Natural killer cell treated with Interleukin-12 subunit alpha and Interleukin-12 subunit beta and Interleukin-15 and Interleukin-18, amount 100 ng/mL, for 72 hours (primary cell): ENCODE results near the gene SH3GLB1. TPM values are rescaled to one million over a fixed set of nuclear protein-coding genes. Genes with fewer than 3 reads are reported as not detected.

Source experiments
- ATAC-seq, 2 donors: fragments of 150-1000 bp; cut with Tn5 transposase in 1 of 2; sonication (Bioruptor Pico), chemical (Tn5 transposase) in 1 of 2; 2 replicates each; pipeline ENCODE4 v1.10.0; 2021
- DNase-seq: peaks from one replicate; pipeline ENCODE4 v3.0.0; 2022; ENCODE audit warnings: low spot score
- H3K27ac Mint-ChIP-seq, 2 donors: 1 replicate in 1 of 2; 2 replicates in 1 of 2; pipeline ENCODE4 v1.8.0; 2022; ENCODE audit warnings: mixed read lengths in 2 of 2, mild to moderate bottlenecking in 1 of 2, moderate library complexity in 1 of 2
- H3K27me3 Mint-ChIP-seq, 2 donors: 1 replicate in 1 of 2; 2 replicates in 1 of 2; pipeline ENCODE4 v1.8.0; 2022; ENCODE audit warnings: mixed read lengths in 2 of 2
- H3K36me3 Mint-ChIP-seq: one replicate; pipeline ENCODE4 v1.8.0; 2022; ENCODE audit warnings: mixed read lengths
- H3K4me1 Mint-ChIP-seq, 2 donors: 1 replicate in 1 of 2; 2 replicates in 1 of 2; pipeline ENCODE4 v1.8.0; 2022; ENCODE audit warnings: low read depth in 2 of 2, mixed read lengths in 2 of 2, mild to moderate bottlenecking in 1 of 2
- H3K4me3 Mint-ChIP-seq: one replicate; pipeline ENCODE4 v1.8.0; 2022; ENCODE audit warnings: mixed read lengths
- H3K9me3 Mint-ChIP-seq: 2 replicates; pipeline ENCODE4 v1.8.0; 2022; ENCODE audit warnings: mixed read lengths
- total RNA-seq, 2 donors: library from RNA; stranded (reverse); gene quantifications; one replicate each; pipeline ENCODE4 v1.2.3, GENCODE V29; 2022

The SH3GLB1 gene
- total RNA-seq, 2 donors from 2014 or later: 59.3 to 107 TPM

DNA sequence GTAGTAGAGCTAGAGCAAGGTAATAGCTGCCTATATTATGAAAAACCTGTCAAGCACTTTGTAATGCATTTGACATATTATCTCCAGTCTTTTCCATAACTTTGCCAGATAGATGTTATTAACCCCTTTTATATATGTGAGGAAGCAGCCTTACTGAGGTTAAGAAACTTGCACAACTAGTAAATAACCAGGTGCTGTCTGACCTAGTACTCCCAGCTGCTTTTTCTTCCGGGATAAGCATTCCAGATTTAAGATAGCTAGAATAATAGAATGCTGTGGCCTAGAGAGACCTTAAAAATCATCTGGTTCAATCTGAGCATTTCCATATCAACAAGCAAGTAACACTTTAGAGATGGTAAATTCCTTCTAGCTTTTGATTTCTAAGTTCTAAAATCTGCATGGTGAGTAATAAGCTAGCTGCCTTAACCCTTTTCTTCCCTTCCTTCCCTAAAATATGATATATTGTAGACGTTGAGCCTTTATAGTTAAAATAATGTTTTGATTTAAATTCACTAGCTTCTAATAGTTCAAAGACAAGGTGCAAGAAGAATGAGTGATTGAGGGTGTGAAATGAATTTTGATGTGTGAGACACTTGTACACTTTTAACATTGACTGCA lies 1.8 kb downstream of the SH3GLB1 start:
- peaks cover 42 to 51% of the 10 kb centered on the region in 2 donors for H3K4me1 Mint-ChIP-seq
- no peaks in the 10 kb centered on the region for H3K27me3 Mint-ChIP-seq

DNA sequence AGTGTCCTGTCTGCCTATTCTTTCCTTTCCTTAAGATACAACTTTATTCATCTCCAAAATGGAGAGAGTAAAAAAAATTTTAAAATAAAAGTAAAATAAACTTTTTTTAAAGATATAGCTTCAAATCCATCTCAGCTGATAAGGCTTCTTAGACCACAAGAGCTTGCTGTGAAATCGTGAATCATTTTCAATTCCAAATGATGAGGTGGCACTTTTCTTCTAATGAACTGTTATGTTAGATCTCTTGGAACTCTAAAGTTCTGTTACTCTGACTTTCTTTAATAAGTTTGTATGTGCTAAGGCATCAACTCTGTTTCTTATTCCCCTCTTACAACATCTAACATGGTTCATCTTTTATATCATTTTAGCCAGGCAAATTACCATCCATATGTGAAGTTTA lies 4.5 kb downstream of the SH3GLB1 start:
- Mint-ChIP-seq H3K4me1 (peaks cover 35 to 36% of the 10 kb centered on the region in 2 donors), H3K4me3 (peak overlapping the region; percentile 11)
- no peak for ATAC-seq

More for the DNA sequence above, 1.8 kb downstream of the SH3GLB1 start:
- Mint-ChIP-seq H3K9me3 (no peaks in the 10 kb centered on the region), H3K36me3 (peaks cover 5% of the 10 kb centered on the region), H3K27ac (peak overlapping the region; percentile 97 to 98), H3K4me3 (peak overlapping the region; percentile 96)
- ATAC-seq (no peak), DNase-seq (no peak)

DNA sequence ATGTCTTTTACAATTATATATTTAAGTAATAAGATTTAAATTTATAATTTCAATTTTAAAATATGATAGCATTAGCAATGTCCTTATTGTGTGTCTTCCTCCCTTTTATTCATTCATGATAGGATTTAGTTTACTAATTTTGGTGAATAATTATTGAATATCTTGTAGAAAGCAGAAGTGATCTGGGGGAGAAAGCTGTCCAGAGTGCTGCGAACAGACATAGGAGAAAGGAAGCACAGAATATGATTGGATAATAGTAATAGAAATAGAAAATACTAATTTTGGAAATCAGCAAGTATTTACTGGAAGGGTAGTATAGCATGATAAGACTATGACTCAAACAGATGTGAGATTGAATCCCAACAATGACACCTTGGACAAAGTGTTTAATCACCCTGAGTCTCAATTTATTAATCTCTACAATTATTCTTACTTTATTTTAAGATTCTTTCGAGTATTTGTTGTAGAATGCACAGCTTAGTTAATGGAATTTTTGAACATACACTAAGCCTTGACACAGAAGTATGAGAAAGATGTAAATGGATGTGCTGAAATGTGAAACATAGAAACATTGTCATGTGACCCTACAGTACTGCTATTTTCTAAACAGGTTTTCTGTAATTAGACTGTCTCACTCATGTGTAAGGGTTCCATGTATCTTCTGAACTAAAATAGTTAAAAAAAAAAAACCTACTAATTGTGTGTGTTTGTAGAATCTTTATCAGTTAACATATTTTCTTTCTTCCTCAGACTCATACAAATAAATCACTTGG lies 7.9 kb downstream of the SH3GLB1 start:
- H3K4me3 Mint-ChIP-seq: no peak overlapping the region
- no peaks in the 10 kb centered on the region for H3K27me3 Mint-ChIP-seq
- DNase-seq: no peak
- no peaks in the 10 kb centered on the region for H3K9me3 Mint-ChIP-seq
- no peak overlapping the region for H3K27ac Mint-ChIP-seq
- H3K4me1 Mint-ChIP-seq: peaks cover 30 to 33% of the 10 kb centered on the region in 2 donors
- H3K36me3 Mint-ChIP-seq: peaks cover 2% of the 10 kb centered on the region
- ATAC-seq: no peak

More for the DNA sequence above, 4.5 kb downstream of the SH3GLB1 start:
- Mint-ChIP-seq H3K27me3 (no peaks in the 10 kb centered on the region), H3K27ac (peak overlapping the region; percentile 1 to 83), H3K9me3 (no peaks in the 10 kb centered on the region), H3K36me3 (peaks cover 5% of the 10 kb centered on the region)
- DNase-seq: no peak

DNA sequence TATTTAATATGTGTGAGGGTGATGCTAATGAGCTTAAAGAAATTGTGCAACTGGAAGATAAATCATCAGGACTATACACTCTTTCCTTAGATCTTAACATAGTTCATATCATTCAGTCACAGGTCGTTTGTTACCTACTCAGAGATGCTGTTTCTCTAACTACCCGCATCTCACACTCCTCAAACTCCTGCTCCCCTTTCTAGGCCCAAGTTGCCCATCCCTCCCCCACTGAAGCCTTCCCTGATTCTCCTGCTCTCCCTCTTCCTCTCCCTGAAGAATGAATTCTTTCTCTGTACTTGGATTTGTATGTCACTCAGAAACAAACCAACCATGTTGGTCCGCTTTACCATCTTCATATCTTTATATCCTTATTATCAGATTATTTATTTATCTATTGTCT lies 9.1 kb downstream of the SH3GLB1 start:
- Mint-ChIP-seq H3K4me3 (no peak overlapping the region), H3K27me3 (no peaks in the 10 kb centered on the region), H3K36me3 (no peaks in the 10 kb centered on the region), H3K27ac (peak overlapping the region in 1 of 2 donors; percentile 24), H3K4me1 (peaks cover 28 to 29% of the 10 kb centered on the region in 2 donors), H3K9me3 (no peaks in the 10 kb centered on the region)
- no peak for ATAC-seq
- no peak for DNase-seq

DNA sequence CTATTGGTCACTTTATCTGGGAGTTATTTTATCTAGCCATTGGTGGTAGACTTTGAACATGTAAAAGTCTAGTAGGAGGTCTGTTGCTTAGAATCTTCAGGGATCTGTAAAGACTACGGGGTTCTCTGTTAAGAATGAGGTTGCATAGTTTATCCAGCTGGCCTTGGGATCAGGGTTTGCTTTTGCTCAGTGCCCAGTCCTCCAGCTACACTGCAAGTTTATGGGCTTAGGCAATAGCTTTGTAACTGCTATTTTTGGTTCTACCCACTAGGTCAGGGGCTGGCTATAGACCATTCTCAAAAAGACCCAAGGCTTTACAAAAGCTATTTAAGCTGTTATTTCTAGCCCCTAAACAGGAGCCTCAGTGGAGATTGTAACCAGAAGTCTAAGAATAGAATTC lies 9.8 kb downstream of the SH3GLB1 start:
- H3K4me1 Mint-ChIP-seq: peaks cover 24 to 31% of the 10 kb centered on the region in 2 donors
- no peak for ATAC-seq
- no peaks in the 10 kb centered on the region for H3K36me3 Mint-ChIP-seq
- H3K27ac Mint-ChIP-seq: peak overlapping the region in 1 of 2 donors; percentile 24
- H3K4me3 Mint-ChIP-seq: no peak overlapping the region
- no peaks in the 10 kb centered on the region for H3K9me3 Mint-ChIP-seq
- H3K27me3 Mint-ChIP-seq: no peaks in the 10 kb centered on the region
- DNase-seq: no peak

DNA sequence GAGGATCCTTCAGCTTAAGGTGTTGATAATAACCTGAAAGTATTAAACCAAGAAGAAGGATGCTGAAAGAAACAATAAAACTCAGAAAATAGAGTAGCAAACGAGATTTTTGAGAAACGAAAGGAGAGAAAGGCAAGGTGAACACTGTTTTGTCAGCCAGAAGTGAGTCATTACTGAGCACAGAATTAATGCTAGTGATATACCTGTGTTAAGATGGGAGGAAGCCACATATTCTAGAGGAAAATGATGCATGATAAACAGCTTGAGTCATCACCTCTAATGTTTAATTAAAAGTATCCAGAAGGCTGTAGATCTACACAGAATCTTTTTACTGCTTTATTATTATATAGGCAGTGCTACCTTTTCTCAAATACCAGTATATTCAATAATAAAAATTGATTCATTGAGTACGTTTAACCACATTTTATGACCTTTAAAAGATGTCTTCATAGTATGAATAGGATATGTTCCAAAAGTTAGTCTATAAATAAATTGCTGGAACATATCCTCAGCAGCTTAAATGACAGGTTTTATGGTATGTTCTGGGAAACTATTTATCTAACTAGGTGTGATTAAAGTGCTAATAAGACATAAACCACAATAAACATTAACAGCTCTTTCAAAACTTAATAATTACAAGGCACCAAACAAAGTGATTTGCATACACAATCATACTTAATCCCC lies 10.3 kb downstream of the SH3GLB1 start:
- H3K27me3 Mint-ChIP-seq: no peaks in the 10 kb centered on the region
- ATAC-seq: no peak
- H3K4me3 Mint-ChIP-seq: no peak overlapping the region
- H3K9me3 Mint-ChIP-seq: no peaks in the 10 kb centered on the region
- peaks cover 23 to 31% of the 10 kb centered on the region in 2 donors for H3K4me1 Mint-ChIP-seq
- H3K27ac Mint-ChIP-seq: peak overlapping the region in 1 of 2 donors; percentile 24
- H3K36me3 Mint-ChIP-seq: no peaks in the 10 kb centered on the region
- no peak for DNase-seq

DNA sequence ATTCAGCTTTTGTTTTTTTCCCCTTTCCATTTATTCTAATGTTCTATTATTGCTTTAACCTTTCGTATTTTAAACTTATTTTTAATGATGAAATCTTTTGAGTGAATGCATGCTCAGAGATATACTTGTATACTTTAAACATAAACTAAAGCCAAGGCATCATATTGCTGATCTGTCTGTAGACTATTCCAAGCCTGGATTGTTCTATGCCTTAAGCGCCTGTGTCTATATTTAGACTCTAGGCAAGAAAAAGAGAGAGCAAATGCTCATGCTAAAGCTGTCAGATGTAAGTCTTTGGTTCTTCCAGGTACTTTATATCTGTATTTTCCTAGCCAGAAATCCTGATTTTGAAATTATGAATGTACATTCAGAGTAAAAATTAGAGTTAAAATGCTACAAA lies 14.4 kb downstream of the SH3GLB1 start:
- H3K4me1 Mint-ChIP-seq: peaks cover 17 to 21% of the 10 kb centered on the region in 2 donors
- ATAC-seq: no peak

DNA sequence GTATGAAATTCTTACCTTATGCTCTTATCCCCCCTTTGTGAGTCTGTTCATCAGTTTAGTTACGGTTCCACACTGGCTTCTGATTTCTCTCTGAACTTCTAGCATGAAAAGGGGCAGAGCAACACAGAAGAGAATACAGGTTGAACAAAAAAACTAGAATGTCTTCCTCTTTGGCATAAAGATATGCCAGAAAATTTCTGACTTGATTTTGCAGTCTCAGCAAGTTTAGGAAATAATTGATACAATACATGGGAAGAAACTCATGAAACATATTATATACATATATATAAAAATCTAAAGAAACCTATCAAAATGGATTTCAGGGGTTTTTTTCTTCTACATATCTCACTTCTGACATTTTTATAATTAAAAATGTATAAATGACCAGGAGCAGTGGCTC lies 27.0 kb downstream of the SH3GLB1 start:
- no peak overlapping the region for H3K27ac Mint-ChIP-seq
- DNase-seq (no peak), ATAC-seq (no peak)
- no peak overlapping the region for H3K4me3 Mint-ChIP-seq
- H3K4me1 Mint-ChIP-seq: peaks cover 10 to 16% of the 10 kb centered on the region in 2 donors
- H3K36me3 Mint-ChIP-seq: peaks cover 39% of the 10 kb centered on the region
- H3K9me3 Mint-ChIP-seq: no peaks in the 10 kb centered on the region
- H3K27me3 Mint-ChIP-seq: no peaks in the 10 kb centered on the region

More for the DNA sequence above, 14.4 kb downstream of the SH3GLB1 start:
- no peaks in the 10 kb centered on the region for H3K27me3 Mint-ChIP-seq
- H3K4me3 Mint-ChIP-seq: no peak overlapping the region
- DNase-seq: no peak
- no peaks in the 10 kb centered on the region for H3K36me3 Mint-ChIP-seq
- no peaks in the 10 kb centered on the region for H3K9me3 Mint-ChIP-seq
- no peak overlapping the region for H3K27ac Mint-ChIP-seq

DNA sequence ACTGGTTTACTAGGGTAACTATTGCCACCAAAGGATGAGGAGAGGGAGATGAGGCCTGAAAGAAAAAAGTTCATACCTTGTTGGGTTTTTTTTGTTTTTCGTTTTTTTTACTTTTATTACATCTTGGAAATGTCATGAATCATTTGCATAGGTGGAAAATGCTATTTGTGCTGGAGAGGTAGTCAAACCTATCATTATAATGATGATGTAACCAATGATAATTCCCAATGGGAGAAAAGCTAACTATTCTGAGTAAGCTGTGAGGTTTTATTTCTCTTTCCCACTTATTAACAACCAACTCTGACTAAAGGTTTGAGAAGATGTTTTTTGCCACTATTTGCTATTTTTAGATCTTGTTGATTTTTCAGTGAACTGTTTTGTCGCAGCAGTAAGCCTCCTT lies 29.0 kb downstream of the SH3GLB1 start:
- no peaks in the 10 kb centered on the region for H3K27me3 Mint-ChIP-seq
- ATAC-seq (no peak), DNase-seq (no peak)
- peaks cover 12 to 17% of the 10 kb centered on the region in 2 donors for H3K4me1 Mint-ChIP-seq
- H3K36me3 Mint-ChIP-seq: peaks cover 33% of the 10 kb centered on the region
- H3K9me3 Mint-ChIP-seq: no peaks in the 10 kb centered on the region
- H3K27ac Mint-ChIP-seq: no peak overlapping the region
- no peak overlapping the region for H3K4me3 Mint-ChIP-seq

DNA sequence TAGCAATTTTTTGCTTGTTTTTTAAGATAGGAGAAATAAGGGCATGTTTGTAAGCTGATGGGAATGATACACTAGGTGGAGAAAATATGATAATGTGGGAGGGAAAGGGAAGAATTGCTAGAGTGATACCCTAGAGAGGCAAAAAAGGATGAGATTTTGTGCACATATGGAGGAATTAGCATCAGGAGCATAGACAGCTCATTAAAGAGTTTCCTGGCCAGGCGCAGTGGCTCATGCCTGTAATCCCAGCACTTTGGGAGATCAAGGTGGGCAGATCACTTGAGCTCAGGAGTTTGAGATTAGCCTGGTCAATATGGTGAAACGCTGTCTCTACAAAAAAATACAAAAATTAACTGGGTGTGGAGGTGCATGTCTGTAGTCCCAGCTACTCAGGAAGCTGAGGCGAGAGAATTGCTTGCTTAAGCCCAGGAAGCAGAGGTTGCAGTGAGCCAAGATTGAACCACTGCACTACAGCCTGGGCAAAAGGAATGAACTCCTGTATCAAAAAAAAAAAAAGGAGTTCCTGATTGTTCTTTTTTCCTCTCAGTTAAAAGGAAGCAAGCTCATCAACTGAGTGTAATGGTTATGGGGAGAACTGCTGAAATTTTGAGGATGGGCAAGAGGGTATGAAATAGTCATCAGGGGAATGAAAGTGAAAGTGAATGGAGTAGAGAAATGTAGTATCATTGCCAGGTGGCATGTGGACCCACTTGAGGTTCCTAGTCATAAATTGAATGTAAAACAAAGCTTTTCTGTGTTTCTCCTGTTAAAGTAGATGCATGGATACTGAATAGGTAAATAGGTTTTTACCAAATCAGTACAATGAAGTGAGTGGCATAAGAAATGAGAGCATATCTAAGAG lies 35.5 kb downstream of the SH3GLB1 start:
- H3K4me1 Mint-ChIP-seq: peaks cover 6% of the 10 kb centered on the region in 2 donors
- H3K27ac Mint-ChIP-seq: no peak overlapping the region
- peaks cover 24% of the 10 kb centered on the region for H3K36me3 Mint-ChIP-seq
- H3K4me3 Mint-ChIP-seq: no peak overlapping the region
- no peaks in the 10 kb centered on the region for H3K27me3 Mint-ChIP-seq
- ATAC-seq (peak; percentile 87 to 92), DNase-seq (no peak)
- no peaks in the 10 kb centered on the region for H3K9me3 Mint-ChIP-seq

DNA sequence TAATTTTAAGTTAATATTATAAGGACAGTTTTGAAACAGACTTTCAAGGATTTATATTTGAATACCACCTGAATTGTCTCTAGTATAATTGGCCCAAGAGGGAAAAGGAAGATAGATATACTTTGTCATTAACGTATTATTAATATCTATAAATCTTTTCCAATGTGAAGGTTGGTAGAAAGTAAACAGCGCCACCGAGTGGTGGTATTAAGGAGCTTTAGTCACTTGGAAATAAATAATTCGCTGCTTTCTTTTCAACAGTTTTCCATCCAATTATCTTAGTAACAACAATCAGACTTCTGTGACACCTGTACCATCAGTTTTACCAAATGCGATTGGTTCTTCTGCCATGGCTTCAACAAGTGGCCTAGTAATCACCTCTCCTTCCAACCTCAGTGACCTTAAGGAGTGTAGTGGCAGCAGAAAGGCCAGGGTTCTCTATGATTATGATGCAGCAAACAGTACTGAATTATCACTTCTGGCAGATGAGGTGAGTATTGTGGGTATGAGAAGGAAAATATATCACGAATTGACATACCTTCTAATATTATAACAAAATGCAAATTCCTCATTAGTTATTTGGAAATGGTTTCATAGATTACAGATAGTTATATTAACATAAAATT lies 37.7 kb downstream of the SH3GLB1 start:
- H3K27ac Mint-ChIP-seq: no peak overlapping the region
- H3K4me3 Mint-ChIP-seq: no peak overlapping the region
- DNase-seq: no peak
- H3K9me3 Mint-ChIP-seq: no peaks in the 10 kb centered on the region
- no peak for ATAC-seq
- H3K27me3 Mint-ChIP-seq: no peaks in the 10 kb centered on the region
- H3K4me1 Mint-ChIP-seq: peaks cover 6 to 8% of the 10 kb centered on the region in 2 donors
- H3K36me3 Mint-ChIP-seq: peaks cover 17% of the 10 kb centered on the region

DNA sequence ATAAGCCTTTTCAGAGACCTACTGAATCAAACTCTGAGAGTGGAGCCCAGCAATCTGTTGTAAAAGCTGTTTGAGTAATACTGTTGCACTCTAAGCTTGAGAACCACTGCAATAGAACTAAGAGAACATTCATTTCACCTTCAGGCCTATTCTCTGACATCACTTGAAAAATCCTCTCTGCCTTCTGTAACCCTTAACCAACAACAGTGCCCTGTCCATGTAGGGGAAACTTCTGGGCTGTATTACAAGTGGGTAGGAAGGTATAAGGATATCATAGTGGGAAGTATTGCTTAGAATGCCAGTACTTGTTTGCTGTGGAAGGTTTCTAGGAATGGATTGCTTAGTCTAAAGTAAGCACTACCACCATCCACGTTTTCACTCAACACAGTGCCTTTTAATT lies 42.9 kb downstream of the SH3GLB1 start:
- DNase-seq (no peak), ATAC-seq (no peak)
- Mint-ChIP-seq H3K4me3 (no peak overlapping the region), H3K4me1 (peaks cover 0 to 3% of the 10 kb centered on the region in 2 donors), H3K27me3 (no peaks in the 10 kb centered on the region), H3K27ac (no peak overlapping the region), H3K36me3 (peaks cover 11% of the 10 kb centered on the region), H3K9me3 (no peaks in the 10 kb centered on the region)
